Esophagus squamous epithelium (tissue), 4 donors: ENCODE measurements around the gene TTC13.

Experiments used
- POLR2A ChIP-seq, 4 donors: fragments of 450-650 bp; IDR thresholded peaks; one replicate each; pipeline ENCODE4 v1.6.1; 2017; ENCODE audit warnings: antibody characterized with exemption in 4 of 4, mild to moderate bottlenecking in 4 of 4, moderate library complexity in 3 of 4
- TF ChIP-seq, protein P1 (sequence below), 6 experiments: fragments of 450-650 bp in 4 of 6; fragments of 200-600 bp in 2 of 6; sonication (generic) in 2 of 6; IDR thresholded peaks; one replicate each; pipeline ENCODE4 v1.5.1; 2016 to 2019; ENCODE audit warnings: antibody characterized with exemption in 6 of 6, mild to moderate bottlenecking in 4 of 6, moderate library complexity in 4 of 6

- TF ChIP-seq, protein P1, sequence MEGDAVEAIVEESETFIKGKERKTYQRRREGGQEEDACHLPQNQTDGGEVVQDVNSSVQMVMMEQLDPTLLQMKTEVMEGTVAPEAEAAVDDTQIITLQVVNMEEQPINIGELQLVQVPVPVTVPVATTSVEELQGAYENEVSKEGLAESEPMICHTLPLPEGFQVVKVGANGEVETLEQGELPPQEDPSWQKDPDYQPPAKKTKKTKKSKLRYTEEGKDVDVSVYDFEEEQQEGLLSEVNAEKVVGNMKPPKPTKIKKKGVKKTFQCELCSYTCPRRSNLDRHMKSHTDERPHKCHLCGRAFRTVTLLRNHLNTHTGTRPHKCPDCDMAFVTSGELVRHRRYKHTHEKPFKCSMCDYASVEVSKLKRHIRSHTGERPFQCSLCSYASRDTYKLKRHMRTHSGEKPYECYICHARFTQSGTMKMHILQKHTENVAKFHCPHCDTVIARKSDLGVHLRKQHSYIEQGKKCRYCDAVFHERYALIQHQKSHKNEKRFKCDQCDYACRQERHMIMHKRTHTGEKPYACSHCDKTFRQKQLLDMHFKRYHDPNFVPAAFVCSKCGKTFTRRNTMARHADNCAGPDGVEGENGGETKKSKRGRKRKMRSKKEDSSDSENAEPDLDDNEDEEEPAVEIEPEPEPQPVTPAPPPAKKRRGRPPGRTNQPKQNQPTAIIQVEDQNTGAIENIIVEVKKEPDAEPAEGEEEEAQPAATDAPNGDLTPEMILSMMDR (IDR thresholded peaks at IDR 0.05) = no peak
- no peak for TF ChIP-seq POLR2A (IDR thresholded peaks at IDR 0.05)
Measured at GRCh38 chr1:230867101-230867902, 111.4 kb downstream of the TTC13 start.
